ENCODE results near the gene RGS5. TPM values are rescaled to one million over a fixed set of nuclear protein-coding genes. Genes with fewer than 3 reads are reported as not detected.
"Not testable (repeated sequence)": the region's sequence is repeated elsewhere in the genome, so short reads cannot be mapped to it uniquely, and the experiment has no call there.

The RGS5 gene
- total RNA-seq, 4 donors from 2014 or later: 7.0 to 32.9 (median 21.8) TPM

DNA sequence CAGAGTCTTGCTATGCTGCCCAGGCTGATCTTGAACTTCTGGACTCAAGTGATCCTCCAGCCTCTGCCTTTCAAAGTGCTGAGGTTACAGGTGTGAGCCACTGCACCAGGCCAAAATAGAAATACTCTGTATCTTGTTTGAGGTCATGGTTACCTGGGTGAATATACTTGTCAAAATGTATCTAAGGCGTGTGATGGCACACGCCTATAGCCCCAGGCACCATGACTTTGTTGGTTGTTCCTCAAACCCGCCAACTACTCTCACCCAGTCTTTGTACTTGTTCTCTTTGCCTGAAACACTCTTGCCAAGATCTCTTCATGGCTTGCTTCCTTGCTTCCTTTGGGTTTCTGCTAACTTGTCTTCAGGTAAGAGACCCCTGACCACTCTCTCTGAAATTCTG is 38.0 kb upstream of the RGS5 start:
- no peak overlapping the region for H3K4me3 ChIP-seq
- 61% methylated on average over 3 of the region's 3 CpGs for WGBS
- no peaks in the 10 kb centered on the region for H3K36me3 ChIP-seq
- DNase-seq (ENCODE audit: low spot score in 2 of 2): no peak
- no peaks in the 10 kb centered on the region for H3K9me3 ChIP-seq
- TF ChIP-seq EP300 (IDR thresholded peaks at IDR 0.05) (no peak), POLR2AphosphoS5 (IDR thresholded peaks at IDR 0.05) (no peak)
- no peaks in the 10 kb centered on the region for H3K27me3 ChIP-seq
- H3K27ac ChIP-seq: no peak overlapping the region
- no peaks in the 10 kb centered on the region for H3K4me1 ChIP-seq

DNA sequence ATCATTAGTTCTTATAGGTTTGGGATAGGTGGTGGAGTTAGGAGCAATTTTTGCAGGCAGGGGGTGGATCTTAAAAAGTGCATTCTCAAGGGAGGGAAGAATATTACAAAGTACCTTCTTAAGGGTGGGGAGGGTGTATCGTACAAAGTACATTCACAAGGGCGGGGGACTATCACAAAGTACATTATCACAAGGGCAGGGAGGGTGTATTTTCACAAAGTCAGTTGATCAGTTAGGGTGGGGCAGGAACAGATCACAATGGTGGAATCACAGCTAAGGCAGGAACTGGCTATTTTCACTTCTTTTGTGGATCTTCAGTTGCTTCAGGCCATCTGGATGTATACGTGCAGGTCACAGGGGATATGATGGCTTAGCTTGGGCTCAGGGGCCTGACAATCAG is 30.9 kb upstream of the RGS5 start:
- not testable (repeated sequence) for DNase-seq (ENCODE audit: low spot score in 2 of 2); H3K9me3 ChIP-seq; H3K36me3 ChIP-seq; H3K4me3 ChIP-seq; H3K4me1 ChIP-seq; H3K27ac ChIP-seq; H3K27me3 ChIP-seq
- WGBS: 73% methylated on average over 3 of the region's 3 CpGs

DNA sequence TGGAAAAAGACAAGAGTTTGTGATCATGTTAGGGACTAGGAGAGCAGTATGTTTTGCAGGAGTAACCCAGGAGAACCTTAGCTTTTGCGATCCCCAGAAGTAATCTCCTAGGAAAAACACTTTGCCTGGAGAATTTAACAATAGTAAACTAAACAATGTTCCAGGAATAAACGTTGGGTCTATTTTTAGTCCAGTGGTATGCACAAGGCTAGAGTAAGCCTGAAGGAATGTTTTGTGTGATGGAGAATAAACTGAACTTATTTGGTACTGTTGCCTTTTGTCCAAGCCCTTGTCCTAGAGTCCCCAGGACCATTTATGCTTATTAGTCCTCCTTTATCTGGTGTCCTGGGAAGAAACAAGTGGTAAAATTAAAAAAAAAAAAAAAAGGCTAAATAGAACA is 28.7 kb upstream of the RGS5 start:
- 43% methylated on average over 2 of the region's 2 CpGs for WGBS
- TF ChIP-seq CTCF (IDR thresholded peaks at IDR 0.05) (no peak), EP300 (IDR thresholded peaks at IDR 0.05) (no peak)
- H3K4me1 ChIP-seq: no peaks in the 10 kb centered on the region
- no peaks in the 10 kb centered on the region for H3K9me3 ChIP-seq
- no peaks in the 10 kb centered on the region for H3K36me3 ChIP-seq
- H3K27ac ChIP-seq: no peak overlapping the region
- no peak for DNase-seq (ENCODE audit: low spot score in 2 of 2)
- no peak overlapping the region for H3K4me3 ChIP-seq
- no peaks in the 10 kb centered on the region for H3K27me3 ChIP-seq

GRCh38 chr1:163230827-163231226 is 28.1 kb upstream of the RGS5 start:
- Histone ChIP-seq H3K4me1 (no peaks in the 10 kb centered on the region), H3K4me3 (no peak overlapping the region), H3K9me3 (no peaks in the 10 kb centered on the region), H3K27me3 (no peaks in the 10 kb centered on the region), H3K27ac (no peak overlapping the region), H3K36me3 (no peaks in the 10 kb centered on the region)
- no peak for DNase-seq (ENCODE audit: low spot score in 2 of 2)
- TF ChIP-seq POLR2A (IDR thresholded peaks at IDR 0.05): no peak
- TF ChIP-seq CTCF (IDR thresholded peaks at IDR 0.05): no peak
- TF ChIP-seq EP300 (IDR thresholded peaks at IDR 0.05): no peak
- TF ChIP-seq POLR2AphosphoS5 (IDR thresholded peaks at IDR 0.05): no peak
- WGBS: 92% methylated on average over 3 of the region's 3 CpGs

- H3K4me3 ChIP-seq; DNase-seq (ENCODE audit: low spot score in 2 of 2); H3K27ac ChIP-seq; H3K27me3 ChIP-seq; H3K4me1 ChIP-seq; H3K9me3 ChIP-seq; H3K36me3 ChIP-seq: not testable (repeated sequence)
- 94% methylated on average over 3 of the region's 3 CpGs for WGBS
Measured at GRCh38 chr1:163228271-163228670, 25.6 kb upstream of the RGS5 start.

- WGBS: 77% methylated on average over 1 of the region's 1 CpG
- Histone ChIP-seq H3K9me3 (no peaks in the 10 kb centered on the region), H3K36me3 (no peaks in the 10 kb centered on the region), H3K27ac (no peak overlapping the region), H3K4me1 (no peaks in the 10 kb centered on the region), H3K4me3 (no peak overlapping the region), H3K27me3 (no peaks in the 10 kb centered on the region)
- no peak for TF ChIP-seq CTCF (IDR thresholded peaks at IDR 0.05)
- TF ChIP-seq POLR2A (IDR thresholded peaks at IDR 0.05): no peak
- TF ChIP-seq EP300 (IDR thresholded peaks at IDR 0.05): no peak
- no peak for DNase-seq (ENCODE audit: low spot score in 2 of 2)
Measured at GRCh38 chr1:163227126-163227525, 24.4 kb upstream of the RGS5 start.

DNA sequence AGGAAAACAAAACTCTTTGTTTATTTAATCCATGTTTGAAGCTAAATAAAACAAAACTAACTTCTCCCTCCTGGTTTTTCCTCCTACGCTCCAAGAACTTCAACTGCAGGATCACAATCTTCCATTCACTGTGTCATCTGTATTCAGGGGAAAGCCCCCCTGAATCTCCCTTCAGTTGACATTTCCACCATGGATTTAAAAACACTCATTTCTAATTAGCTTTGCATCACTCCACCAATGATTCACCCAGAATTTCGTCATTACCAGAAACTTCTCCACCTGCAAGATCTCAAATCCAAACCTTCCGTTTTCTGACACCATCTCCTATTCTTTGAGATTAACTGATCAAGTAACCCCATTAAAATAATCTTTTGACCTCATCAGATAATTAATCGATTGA is 10.9 kb upstream of the RGS5 start:
- no peaks in the 10 kb centered on the region for H3K36me3 ChIP-seq
- no peak overlapping the region for H3K4me3 ChIP-seq
- H3K27ac ChIP-seq: no peak overlapping the region
- H3K27me3 ChIP-seq: no peaks in the 10 kb centered on the region
- WGBS: 83% methylated on average over 4 of the region's 4 CpGs
- no peaks in the 10 kb centered on the region for H3K9me3 ChIP-seq
- no peaks in the 10 kb centered on the region for H3K4me1 ChIP-seq
- no peak for DNase-seq (ENCODE audit: low spot score in 2 of 2)
- TF ChIP-seq CTCF (IDR thresholded peaks at IDR 0.05) (no peak), POLR2A (IDR thresholded peaks at IDR 0.05) (no peak), POLR2AphosphoS5 (IDR thresholded peaks at IDR 0.05) (no peak), EP300 (IDR thresholded peaks at IDR 0.05) (no peak)

Measured in suprapubic skin (tissue), 4 donors.